Measurements from ENCODE around the gene SHC2.

GRCh38 chr19:464208-464545 lies 3.3 kb upstream of the SHC2 start:
- TF ChIP-seq CTCF (IDR thresholded peaks at IDR 0.05) (no peak), SIN3A (IDR thresholded peaks at IDR 0.05; ENCODE audit: borderline replicate concordance, insufficient read depth, low read depth, low read length) (no peak), POLR2AphosphoS5 (IDR thresholded peaks at IDR 0.05; ENCODE audit: low read depth, low read length) (no peak), REST (IDR thresholded peaks at IDR 0.05; ENCODE audit: insufficient read depth in 1 of 2, low read depth in 2 of 2, low read length in 1 of 2) (no peak), TCF7L2 (IDR thresholded peaks at IDR 0.05; ENCODE audit: low read depth, low read length) (no peak)
